Gastrocnemius medialis (tissue), 4 donors: Measurements from ENCODE around the gene ACTL10. TPM values are rescaled to one million over a fixed set of nuclear protein-coding genes. Genes with fewer than 3 reads are reported as not detected.

Experiments
- ATAC-seq, 2 donors: fragments of 150-250 bp; one replicate each; pipeline ENCODE4 v1.9.1; 2016
- DNase-seq, 2 donors: peaks; one replicate each; pipeline ENCODE4 v3.0.0-alpha.2; 2019
- H3K27ac ChIP-seq, 4 donors: fragments of 200-600 bp; sonication (generic); 1 replicate in 1 of 4; 2 replicates in 3 of 4; pipeline ENCODE4 v1.5.1; 2016 to 2018; ENCODE audit warnings: mild to moderate bottlenecking in 2 of 4, moderate library complexity in 1 of 4
- H3K27me3 ChIP-seq, 3 donors: fragments of 200-600 bp; sonication (generic) in 2 of 3; 1 replicate in 1 of 3; 2 replicates in 2 of 3; pipeline versions ENCODE4 v1.5.1 to v1.6.0; 2016 to 2019; ENCODE audit warnings: mild to moderate bottlenecking in 1 of 3, moderate library complexity in 1 of 3
- H3K36me3 ChIP-seq, 2 donors: fragments of 200-600 bp; sonication (generic) in 1 of 2; one replicate each; pipeline ENCODE4 v1.5.1; 2017 to 2018
- H3K4me1 ChIP-seq, 2 donors: fragments of 200-600 bp; sonication (generic) in 1 of 2; one replicate each; pipeline ENCODE4 v1.5.1; 2016 to 2017; ENCODE audit warnings: mild to moderate bottlenecking in 2 of 2
- H3K4me3 ChIP-seq, 4 donors: fragments of 200-600 bp; sonication (generic) in 3 of 4; 1 replicate in 1 of 4; 2 replicates in 3 of 4; pipeline ENCODE4 v1.5.1; 2016 to 2019; ENCODE audit warnings: mild to moderate bottlenecking in 2 of 4
- H3K9me3 ChIP-seq, 3 donors: fragments of 200-600 bp; sonication (generic) in 2 of 3; 1 replicate in 1 of 3; 2 replicates in 2 of 3; pipeline ENCODE4 v1.5.1; 2016 to 2019
- POLR2A ChIP-seq, 2 donors: fragments of 450-650 bp; IDR thresholded peaks; one replicate each; pipeline ENCODE4 v1.6.1; 2017; ENCODE audit warnings: antibody characterized with exemption in 2 of 2, mild to moderate bottlenecking in 2 of 2, moderate library complexity in 2 of 2
- in situ Hi-C, 4 donors: fragments of 200-750 bp; cut with MboI; loops; one replicate each; pipeline versions ENCODE4 v1.15.0 to v1.8.0; 2017; ENCODE audit warnings: low sequenced_read_pairs in 4 of 4
- intact Hi-C: fragments of 100-400 bp; cut with DNase I; formaldehyde crosslinking; loops from one replicate; pipeline ENCODE4 v1.15.1; 2023; ENCODE audit warnings: low total_unique reads
- total RNA-seq, 4 donors: library from RNA; depleted of rRNA; stranded (reverse); fragments of >200 nt; gene quantifications; one replicate each; pipeline versions ENCODE4 v1.1.0 to v1.2.3, GENCODE V29; 2016
- TF ChIP-seq, protein P1 (sequence below), 5 experiments: fragments of 450-650 bp in 3 of 5; fragments of 200-600 bp in 2 of 5; sonication (generic) in 2 of 5; IDR thresholded peaks in 4 of 5; conservative IDR thresholded peaks in 1 of 5; 1 replicate in 4 of 5; 2 replicates in 1 of 5; pipeline ENCODE4 v1.5.1; 2016 to 2019; ENCODE audit warnings: antibody characterized with exemption in 5 of 5, mild to moderate bottlenecking in 3 of 5, moderate library complexity in 3 of 5

Gene ACTL10
- total RNA-seq, 4 donors from 2014 or later: 0.22 to 0.39 TPM; not detected in 2

DNA sequence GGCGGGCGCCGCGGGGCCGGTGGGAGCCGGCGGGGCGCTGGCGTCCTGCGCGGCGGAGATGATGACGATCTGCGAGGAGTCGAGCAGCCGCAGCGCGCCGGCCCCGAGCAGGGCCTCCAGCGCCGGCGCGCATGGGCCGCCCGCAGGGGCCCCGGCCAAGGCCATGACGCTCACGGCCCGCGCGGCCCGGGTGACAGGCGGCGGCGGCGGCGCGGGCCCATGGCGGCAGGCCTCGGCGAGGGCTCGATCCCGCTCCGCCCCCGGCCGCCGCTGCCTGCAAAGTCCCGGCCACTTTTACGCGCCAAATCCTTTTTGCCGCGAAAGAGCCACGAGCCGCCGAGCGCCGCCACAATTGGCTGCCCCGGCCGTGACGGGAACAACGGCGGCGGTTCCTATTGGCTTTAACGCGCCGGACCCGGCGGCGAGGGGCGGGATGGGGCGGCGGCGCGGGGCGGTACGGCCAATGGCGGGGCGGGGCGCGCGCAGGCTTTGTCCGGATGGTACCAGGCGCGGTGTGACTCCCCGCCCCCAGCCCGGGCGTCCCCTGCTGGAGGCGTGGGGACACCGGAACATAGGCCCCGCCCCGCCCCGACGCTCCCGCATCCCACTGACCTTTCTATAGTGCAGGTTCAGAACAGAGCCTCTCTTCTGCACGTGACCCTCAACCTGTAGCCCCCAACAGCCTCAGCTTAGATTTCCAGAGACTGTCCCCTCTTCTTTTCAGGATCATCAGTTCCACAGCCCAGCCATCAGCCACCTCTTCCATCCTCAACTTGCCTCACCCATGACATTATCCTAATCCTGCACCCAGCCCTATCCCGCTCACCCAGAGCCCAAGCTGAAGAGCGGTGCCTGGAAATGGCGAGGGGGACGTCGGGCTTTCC is 19.6 kb downstream of the ACTL10 start, which contains the start of gene E2F1:
E2F1 (minus strand) TSS at position 286 of the 884 bp plus-strand sequence; CDS start at position 165, 121 bp downstream.
- DNase-seq: peak; percentile 91 to 93
- TF ChIP-seq, protein P1, sequence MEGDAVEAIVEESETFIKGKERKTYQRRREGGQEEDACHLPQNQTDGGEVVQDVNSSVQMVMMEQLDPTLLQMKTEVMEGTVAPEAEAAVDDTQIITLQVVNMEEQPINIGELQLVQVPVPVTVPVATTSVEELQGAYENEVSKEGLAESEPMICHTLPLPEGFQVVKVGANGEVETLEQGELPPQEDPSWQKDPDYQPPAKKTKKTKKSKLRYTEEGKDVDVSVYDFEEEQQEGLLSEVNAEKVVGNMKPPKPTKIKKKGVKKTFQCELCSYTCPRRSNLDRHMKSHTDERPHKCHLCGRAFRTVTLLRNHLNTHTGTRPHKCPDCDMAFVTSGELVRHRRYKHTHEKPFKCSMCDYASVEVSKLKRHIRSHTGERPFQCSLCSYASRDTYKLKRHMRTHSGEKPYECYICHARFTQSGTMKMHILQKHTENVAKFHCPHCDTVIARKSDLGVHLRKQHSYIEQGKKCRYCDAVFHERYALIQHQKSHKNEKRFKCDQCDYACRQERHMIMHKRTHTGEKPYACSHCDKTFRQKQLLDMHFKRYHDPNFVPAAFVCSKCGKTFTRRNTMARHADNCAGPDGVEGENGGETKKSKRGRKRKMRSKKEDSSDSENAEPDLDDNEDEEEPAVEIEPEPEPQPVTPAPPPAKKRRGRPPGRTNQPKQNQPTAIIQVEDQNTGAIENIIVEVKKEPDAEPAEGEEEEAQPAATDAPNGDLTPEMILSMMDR (IDR thresholded peaks at IDR 0.05 in 4 of 5, conservative IDR thresholded peaks at IDR 0.05 in 1 of 5): peak; percentile 9 to 64 (median 50)
- peak in 1 of 2 donors; percentile 48 for TF ChIP-seq POLR2A (IDR thresholded peaks at IDR 0.05)
- H3K4me1 ChIP-seq: peaks cover 5 to 11% of the 10 kb centered on the region in 2 donors
- ATAC-seq: peak; percentile 96 to 97
- no peaks in the 10 kb centered on the region for H3K27me3 ChIP-seq
- H3K27ac ChIP-seq: peak within 1 kb of the TSS in 2 of 4 donors; percentile 52 to 53
- intact Hi-C loops (no loop called here), in situ Hi-C loops (no loop called here)
- H3K4me3 ChIP-seq: peak within 1 kb of the TSS; percentile 34 to 52 (median 46)
- H3K36me3 ChIP-seq: no peaks in the 10 kb centered on the region
- H3K9me3 ChIP-seq: no peaks in the 10 kb centered on the region

DNA sequence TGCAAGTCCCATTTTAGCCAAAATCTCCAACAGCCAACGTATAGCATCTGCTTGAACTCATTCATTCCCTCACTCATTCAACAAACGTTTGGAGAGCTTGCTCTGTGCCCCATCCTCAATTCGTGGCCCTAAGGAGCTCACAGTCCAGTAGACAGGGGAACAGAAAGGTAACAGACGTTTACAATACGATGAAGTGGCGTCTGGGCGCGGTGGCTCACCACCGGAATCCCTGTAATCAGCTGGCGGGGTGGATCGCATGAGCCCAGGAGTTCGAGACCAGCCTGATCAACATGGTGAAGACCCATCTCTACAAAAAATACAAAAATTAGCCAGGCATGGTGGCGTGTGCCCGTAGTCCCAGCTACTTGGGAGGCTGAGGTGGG is 20.2 kb downstream of the ACTL10 start:
- Histone ChIP-seq H3K27me3 (no peaks in the 10 kb centered on the region), H3K4me1 (peaks cover 5 to 11% of the 10 kb centered on the region in 2 donors), H3K4me3 (peak overlapping the region in 2 of 4 donors; percentile 42 to 52), H3K9me3 (no peaks in the 10 kb centered on the region), H3K27ac (peak overlapping the region in 2 of 4 donors; percentile 52 to 53), H3K36me3 (no peaks in the 10 kb centered on the region)
- no peak for DNase-seq
- no peak for TF ChIP-seq POLR2A (IDR thresholded peaks at IDR 0.05)
- TF ChIP-seq, protein P1 (IDR thresholded peaks at IDR 0.05 in 4 of 5, conservative IDR thresholded peaks at IDR 0.05 in 1 of 5): no peak
- intact Hi-C loops: no loop called here
- no peak for ATAC-seq
- in situ Hi-C loops: no loop called here

DNA sequence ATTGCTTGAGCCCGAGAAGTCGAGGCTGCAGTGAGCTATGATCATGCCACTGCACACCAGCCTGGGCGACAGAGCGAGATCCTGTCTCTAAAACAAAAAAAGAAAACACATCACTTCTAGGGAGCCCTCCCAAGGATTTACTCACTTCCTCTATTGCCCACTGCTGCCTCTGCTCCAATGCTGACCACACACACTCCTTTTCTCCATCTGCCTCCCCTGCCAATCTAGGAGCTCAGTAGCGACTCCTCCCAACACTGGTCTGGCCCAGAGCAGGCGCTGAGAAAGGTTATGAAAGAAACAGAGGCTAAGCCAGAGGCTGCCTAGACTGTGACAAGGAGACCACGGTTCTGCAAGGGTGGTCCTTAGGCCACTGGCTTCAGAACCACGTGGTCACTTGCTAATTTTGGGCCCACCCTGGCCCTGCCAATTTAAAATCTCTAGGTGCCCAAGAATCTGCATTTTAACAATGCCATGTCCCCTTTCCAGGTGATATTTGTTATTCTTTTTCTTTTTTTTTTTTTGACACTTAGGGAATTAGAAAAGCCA is 20.7 kb downstream of the ACTL10 start:
- Histone ChIP-seq H3K4me3 (no peak overlapping the region), H3K27me3 (no peaks in the 10 kb centered on the region), H3K4me1 (peaks cover 5 to 11% of the 10 kb centered on the region in 2 donors), H3K27ac (no peak overlapping the region), H3K36me3 (no peaks in the 10 kb centered on the region), H3K9me3 (no peaks in the 10 kb centered on the region)
- ATAC-seq: no peak
- in situ Hi-C loops (no loop called here), intact Hi-C loops (no loop called here)
- TF ChIP-seq POLR2A (IDR thresholded peaks at IDR 0.05): no peak
- TF ChIP-seq, protein P1 (IDR thresholded peaks at IDR 0.05 in 4 of 5, conservative IDR thresholded peaks at IDR 0.05 in 1 of 5): no peak
- no peak for DNase-seq

DNA sequence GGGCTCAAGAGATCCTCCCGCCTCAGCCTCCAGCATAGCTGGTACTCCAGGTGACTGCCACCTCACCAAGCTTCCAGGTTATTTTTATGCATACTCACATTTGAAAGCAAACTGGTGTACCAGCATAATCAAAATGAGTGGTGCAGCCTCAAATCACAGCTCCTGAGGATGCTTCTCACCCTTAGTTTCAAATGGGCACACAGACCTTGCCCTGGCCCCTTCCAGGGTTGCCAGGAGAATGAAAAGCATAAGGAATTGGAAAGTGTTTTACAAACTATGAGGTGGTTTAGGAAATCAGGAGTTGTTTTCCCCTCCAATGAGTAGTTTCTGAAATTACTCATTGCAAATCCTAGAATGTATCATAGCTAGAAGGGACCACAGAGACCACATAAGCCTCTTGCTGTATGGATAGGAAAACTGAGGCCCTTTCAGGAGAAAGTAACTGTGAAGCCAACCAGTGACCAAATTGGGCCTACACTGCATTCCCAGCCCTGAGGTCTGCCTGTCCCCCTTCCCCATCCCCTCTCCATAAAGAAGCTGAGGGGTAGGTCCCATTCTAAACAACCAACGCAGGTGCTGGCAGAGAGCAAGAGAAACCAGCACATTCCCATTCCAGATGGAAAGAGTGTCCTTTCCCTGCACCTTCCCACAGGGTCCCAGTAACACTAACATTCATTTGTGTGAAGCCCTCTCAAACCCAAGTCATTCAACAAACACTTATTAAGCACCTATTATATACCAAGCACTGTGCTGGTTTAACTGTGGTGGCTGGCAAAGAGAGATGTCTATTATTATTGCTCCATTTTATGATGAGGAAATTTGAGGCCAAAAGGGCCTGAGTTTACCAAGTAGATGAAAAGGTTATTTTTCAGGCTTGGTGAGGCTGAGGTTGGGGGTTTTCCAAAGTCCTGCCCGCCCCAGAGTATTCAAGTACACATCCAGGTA is 21.5 kb downstream of the ACTL10 start:
- no peak overlapping the region for H3K27ac ChIP-seq

More for the DNA sequence above, 21.5 kb downstream of the ACTL10 start:
- H3K27me3 ChIP-seq: no peaks in the 10 kb centered on the region
- TF ChIP-seq, protein P1 (IDR thresholded peaks at IDR 0.05 in 4 of 5, conservative IDR thresholded peaks at IDR 0.05 in 1 of 5): no peak
- no peak for TF ChIP-seq POLR2A (IDR thresholded peaks at IDR 0.05)
- intact Hi-C loops (no loop called here), in situ Hi-C loops (no loop called here)
- no peak overlapping the region for H3K4me3 ChIP-seq
- no peaks in the 10 kb centered on the region for H3K9me3 ChIP-seq
- no peaks in the 10 kb centered on the region for H3K36me3 ChIP-seq
- no peak for DNase-seq
- ATAC-seq: no peak
- H3K4me1 ChIP-seq: peaks cover 5 to 11% of the 10 kb centered on the region in 2 donors
